ENCODE results near the gene HEMK1. TPM values are rescaled to one million over a fixed set of nuclear protein-coding genes. Genes with fewer than 3 reads are reported as not detected.

The HEMK1 gene
- total and polyA plus RNA-seq, 9 donors = 6.8 to 35.3 (median 23.8) TPM

GRCh38 chr3:50524746-50525145, 44.6 kb upstream of the HEMK1 start:
- no peaks in the 10 kb centered on the region for H3K9me3 ChIP-seq
- DNase-seq = no peak
- 86 to 92% (median 89%) methylated on average over 5 of the region's 5 CpGs for WGBS, 3 donors
- H3K36me3 ChIP-seq = no peaks in the 10 kb centered on the region
- H3K4me3 ChIP-seq = no peak overlapping the region
- intact Hi-C loops (cut with DNase I) = no loop called here
- H3K4me1 ChIP-seq (ENCODE audit: insufficient read depth) = no peaks in the 10 kb centered on the region
- TF ChIP-seq POLR2A (IDR thresholded peaks at IDR 0.05) = no peak
- TF ChIP-seq, protein P1, sequence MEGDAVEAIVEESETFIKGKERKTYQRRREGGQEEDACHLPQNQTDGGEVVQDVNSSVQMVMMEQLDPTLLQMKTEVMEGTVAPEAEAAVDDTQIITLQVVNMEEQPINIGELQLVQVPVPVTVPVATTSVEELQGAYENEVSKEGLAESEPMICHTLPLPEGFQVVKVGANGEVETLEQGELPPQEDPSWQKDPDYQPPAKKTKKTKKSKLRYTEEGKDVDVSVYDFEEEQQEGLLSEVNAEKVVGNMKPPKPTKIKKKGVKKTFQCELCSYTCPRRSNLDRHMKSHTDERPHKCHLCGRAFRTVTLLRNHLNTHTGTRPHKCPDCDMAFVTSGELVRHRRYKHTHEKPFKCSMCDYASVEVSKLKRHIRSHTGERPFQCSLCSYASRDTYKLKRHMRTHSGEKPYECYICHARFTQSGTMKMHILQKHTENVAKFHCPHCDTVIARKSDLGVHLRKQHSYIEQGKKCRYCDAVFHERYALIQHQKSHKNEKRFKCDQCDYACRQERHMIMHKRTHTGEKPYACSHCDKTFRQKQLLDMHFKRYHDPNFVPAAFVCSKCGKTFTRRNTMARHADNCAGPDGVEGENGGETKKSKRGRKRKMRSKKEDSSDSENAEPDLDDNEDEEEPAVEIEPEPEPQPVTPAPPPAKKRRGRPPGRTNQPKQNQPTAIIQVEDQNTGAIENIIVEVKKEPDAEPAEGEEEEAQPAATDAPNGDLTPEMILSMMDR (IDR thresholded peaks at IDR 0.05) = no peak
- H3K27ac ChIP-seq = no peak overlapping the region
- no peaks in the 10 kb centered on the region for H3K27me3 ChIP-seq

- Histone ChIP-seq H3K27ac (no peak overlapping the region), H3K4me1 (ENCODE audit: insufficient read depth) (no peaks in the 10 kb centered on the region), H3K27me3 (no peaks in the 10 kb centered on the region), H3K36me3 (no peaks in the 10 kb centered on the region), H3K9me3 (no peaks in the 10 kb centered on the region), H3K4me3 (no peak overlapping the region)
- WGBS, 3 donors = 60 to 71% (median 66%) methylated on average over 8 to 9 of the region's 9 CpGs
- DNase-seq = no peak
- TF ChIP-seq EP300 (IDR thresholded peaks at IDR 0.05) (no peak), POLR2A (IDR thresholded peaks at IDR 0.05) (no peak)
- TF ChIP-seq, protein P1 (IDR thresholded peaks at IDR 0.05) = no peak
- intact Hi-C loops (cut with DNase I) = no loop called here
Observed at GRCh38 chr3:50525191-50525910, 44.0 kb upstream of the HEMK1 start.

- 36 to 49% (median 37%) methylated on average over 6 of the region's 6 CpGs for WGBS, 3 donors
- Histone ChIP-seq H3K27me3 (no peaks in the 10 kb centered on the region), H3K27ac (no peak overlapping the region), H3K4me3 (no peak overlapping the region), H3K4me1 (ENCODE audit: insufficient read depth) (no peaks in the 10 kb centered on the region), H3K36me3 (no peaks in the 10 kb centered on the region), H3K9me3 (no peaks in the 10 kb centered on the region)
- no peak for DNase-seq
- TF ChIP-seq POLR2A (IDR thresholded peaks at IDR 0.05) = no peak
- no peak for TF ChIP-seq EP300 (IDR thresholded peaks at IDR 0.05)
- intact Hi-C loops (cut with DNase I) = no loop called here
Observed at GRCh38 chr3:50525987-50526386, 43.3 kb upstream of the HEMK1 start.

- intact Hi-C loops (cut with DNase I) = loop anchor here in 1 of 4 donors (10.0 kb wide), 1 partner anchor 155 kb away; no protein-coding TSS in a partner anchor
- H3K4me1 ChIP-seq (ENCODE audit: insufficient read depth) = no peaks in the 10 kb centered on the region
- H3K4me3 ChIP-seq = no peak overlapping the region
- DNase-seq = no peak
- TF ChIP-seq EP300 (IDR thresholded peaks at IDR 0.05) (no peak), POLR2A (IDR thresholded peaks at IDR 0.05) (no peak)
- TF ChIP-seq, protein P1 (IDR thresholded peaks at IDR 0.05) = no peak
- H3K9me3 ChIP-seq = no peaks in the 10 kb centered on the region
- H3K36me3 ChIP-seq = no peaks in the 10 kb centered on the region
- H3K27ac ChIP-seq = no peak overlapping the region
- 12 to 16% (median 15%) methylated on average over 48 of the region's 48 CpGs for WGBS, 3 donors
- H3K27me3 ChIP-seq = no peaks in the 10 kb centered on the region
Observed at GRCh38 chr3:50530001-50530970, 39.0 kb upstream of the HEMK1 start.
